Measurements from ENCODE around the gene MLYCD.

GRCh38 chr16:83863682-83864081, 35.2 kb upstream of the MLYCD start:
- no peak for TF ChIP-seq CTCF (IDR thresholded peaks at IDR 0.05)
- TF ChIP-seq POLR2A (IDR thresholded peaks at IDR 0.05): no peak
- TF ChIP-seq EP300 (IDR thresholded peaks at IDR 0.05; ENCODE audit: low read depth): no peak
- TF ChIP-seq POLR2AphosphoS5 (IDR thresholded peaks at IDR 0.05): no peak
